ENCODE results near the gene GMPR. TPM values are rescaled to one million over a fixed set of nuclear protein-coding genes. Genes with fewer than 3 reads are reported as not detected.

GMPR gene
- total RNA-seq, 4 donors from 2014 or later, result 3.6 to 8.1 (median 6.3) TPM; not detected in 1

DNA sequence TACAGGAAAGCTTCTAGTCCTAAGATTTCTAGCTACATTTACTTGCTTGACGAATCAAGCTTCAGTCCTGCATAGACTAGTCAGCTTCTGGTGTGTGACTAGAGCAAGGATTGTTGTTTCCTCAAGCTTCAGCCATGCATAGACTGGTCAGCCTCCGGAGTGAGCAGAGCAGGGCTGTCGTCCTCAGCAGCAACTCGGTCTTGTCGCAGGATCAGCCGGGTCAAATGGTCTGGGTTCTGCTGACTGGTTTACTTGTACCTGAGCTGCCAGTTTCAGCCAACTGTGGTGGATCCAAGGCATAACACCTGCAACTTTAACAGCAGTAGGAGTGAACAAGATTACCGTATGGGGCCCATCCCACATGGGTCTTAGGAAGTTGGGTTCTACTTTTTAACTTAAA is 10.8 kb upstream of the GMPR start:
- H3K36me3 ChIP-seq, result no peaks in the 10 kb centered on the region
- H3K27ac ChIP-seq, result no peak overlapping the region
- no peaks in the 10 kb centered on the region for H3K27me3 ChIP-seq
- no peak for TF ChIP-seq POLR2A (IDR thresholded peaks at IDR 0.05)
- TF ChIP-seq, protein P1, sequence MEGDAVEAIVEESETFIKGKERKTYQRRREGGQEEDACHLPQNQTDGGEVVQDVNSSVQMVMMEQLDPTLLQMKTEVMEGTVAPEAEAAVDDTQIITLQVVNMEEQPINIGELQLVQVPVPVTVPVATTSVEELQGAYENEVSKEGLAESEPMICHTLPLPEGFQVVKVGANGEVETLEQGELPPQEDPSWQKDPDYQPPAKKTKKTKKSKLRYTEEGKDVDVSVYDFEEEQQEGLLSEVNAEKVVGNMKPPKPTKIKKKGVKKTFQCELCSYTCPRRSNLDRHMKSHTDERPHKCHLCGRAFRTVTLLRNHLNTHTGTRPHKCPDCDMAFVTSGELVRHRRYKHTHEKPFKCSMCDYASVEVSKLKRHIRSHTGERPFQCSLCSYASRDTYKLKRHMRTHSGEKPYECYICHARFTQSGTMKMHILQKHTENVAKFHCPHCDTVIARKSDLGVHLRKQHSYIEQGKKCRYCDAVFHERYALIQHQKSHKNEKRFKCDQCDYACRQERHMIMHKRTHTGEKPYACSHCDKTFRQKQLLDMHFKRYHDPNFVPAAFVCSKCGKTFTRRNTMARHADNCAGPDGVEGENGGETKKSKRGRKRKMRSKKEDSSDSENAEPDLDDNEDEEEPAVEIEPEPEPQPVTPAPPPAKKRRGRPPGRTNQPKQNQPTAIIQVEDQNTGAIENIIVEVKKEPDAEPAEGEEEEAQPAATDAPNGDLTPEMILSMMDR (IDR thresholded peaks at IDR 0.05), result no peak
- no peak for DNase-seq
- no peak overlapping the region for H3K4me3 ChIP-seq
- no peaks in the 10 kb centered on the region for H3K9me3 ChIP-seq
- peaks cover 0 to 9% (median 0%) of the 10 kb centered on the region in 4 donors for H3K4me1 ChIP-seq

DNA sequence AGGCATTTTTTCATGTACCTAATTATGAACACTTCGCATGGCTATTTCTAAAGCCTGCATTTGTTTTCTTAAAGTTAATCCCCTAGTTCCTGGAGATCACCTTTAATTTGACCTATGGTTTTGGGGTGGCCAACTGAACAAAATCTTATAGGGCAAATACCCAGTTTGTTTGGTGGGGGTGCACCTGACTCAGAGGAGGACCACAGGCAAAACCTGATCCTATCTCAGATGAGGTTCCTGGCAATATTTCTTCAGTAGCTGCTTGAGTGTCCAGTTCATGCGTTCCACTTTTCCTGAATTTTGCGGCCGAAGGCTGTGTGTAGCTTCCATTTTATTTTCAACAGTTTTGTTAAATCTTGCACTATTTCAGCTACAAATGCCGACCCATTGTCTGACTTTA is 10.3 kb upstream of the GMPR start:
- no peaks in the 10 kb centered on the region for H3K9me3 ChIP-seq
- no peak for TF ChIP-seq POLR2A (IDR thresholded peaks at IDR 0.05)
- TF ChIP-seq, protein P1 (IDR thresholded peaks at IDR 0.05), result no peak
- no peak overlapping the region for H3K27ac ChIP-seq
- H3K4me1 ChIP-seq, result peaks cover 0 to 9% (median 0%) of the 10 kb centered on the region in 4 donors
- H3K36me3 ChIP-seq, result no peaks in the 10 kb centered on the region
- no peaks in the 10 kb centered on the region for H3K27me3 ChIP-seq
- H3K4me3 ChIP-seq, result no peak overlapping the region
- DNase-seq, result no peak

DNA sequence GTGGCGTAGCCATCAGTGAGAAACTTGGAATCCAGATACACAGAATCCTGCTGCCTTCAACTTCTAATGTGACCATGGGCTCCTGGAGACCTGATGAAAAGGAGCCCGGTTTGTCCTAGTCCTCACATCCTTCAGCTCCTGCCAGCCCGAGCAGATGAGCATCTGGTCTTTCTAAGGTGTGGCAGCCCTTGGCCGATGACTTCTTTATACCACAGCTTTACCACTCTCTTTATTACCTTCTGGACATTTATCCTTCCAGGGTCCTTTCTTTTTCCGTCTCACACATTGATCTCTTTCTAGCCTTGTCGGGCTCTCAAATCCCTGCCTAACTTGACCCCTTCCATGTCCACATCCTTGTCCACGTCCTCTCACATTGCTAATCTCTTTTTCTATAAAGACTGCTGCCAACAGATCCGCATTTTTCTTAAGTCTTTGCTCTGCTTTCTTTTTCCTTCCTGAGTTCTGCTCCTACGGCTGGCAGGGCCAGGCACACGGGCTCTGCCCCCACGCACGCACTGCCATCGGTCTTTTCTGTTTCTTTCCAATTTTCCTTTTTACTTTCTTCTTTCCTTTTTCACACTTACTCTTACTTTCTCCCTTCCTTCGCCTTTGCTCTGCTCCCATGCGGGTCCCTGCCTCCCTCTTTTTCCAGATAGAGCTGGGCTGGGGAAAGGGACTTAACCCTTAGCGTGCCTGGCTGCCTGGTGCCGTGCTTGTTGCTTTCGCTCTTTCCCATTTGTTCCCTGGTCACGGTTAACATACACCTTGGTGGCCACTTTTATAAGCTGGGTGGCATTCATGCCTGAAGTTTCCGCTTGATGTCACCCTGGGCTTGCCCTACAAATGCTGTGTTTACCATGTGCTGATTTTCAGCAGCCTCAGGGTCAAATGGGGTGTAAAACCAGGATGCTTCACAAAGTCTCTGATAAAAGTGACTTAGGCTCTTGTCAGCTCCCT is 9.4 kb upstream of the GMPR start:
- Histone ChIP-seq H3K4me3 (peak overlapping the region in 1 of 4 donors; percentile 12), H3K4me1 (peaks cover 0 to 9% (median 0%) of the 10 kb centered on the region in 4 donors), H3K27me3 (no peaks in the 10 kb centered on the region), H3K36me3 (no peaks in the 10 kb centered on the region), H3K27ac (no peak overlapping the region), H3K9me3 (no peaks in the 10 kb centered on the region)
- DNase-seq, result no peak
- TF ChIP-seq, protein P1 (IDR thresholded peaks at IDR 0.05), result peak in 3 of 6 experiments; percentile 23 to 40 (median 31)
- TF ChIP-seq POLR2A (IDR thresholded peaks at IDR 0.05), result no peak

DNA sequence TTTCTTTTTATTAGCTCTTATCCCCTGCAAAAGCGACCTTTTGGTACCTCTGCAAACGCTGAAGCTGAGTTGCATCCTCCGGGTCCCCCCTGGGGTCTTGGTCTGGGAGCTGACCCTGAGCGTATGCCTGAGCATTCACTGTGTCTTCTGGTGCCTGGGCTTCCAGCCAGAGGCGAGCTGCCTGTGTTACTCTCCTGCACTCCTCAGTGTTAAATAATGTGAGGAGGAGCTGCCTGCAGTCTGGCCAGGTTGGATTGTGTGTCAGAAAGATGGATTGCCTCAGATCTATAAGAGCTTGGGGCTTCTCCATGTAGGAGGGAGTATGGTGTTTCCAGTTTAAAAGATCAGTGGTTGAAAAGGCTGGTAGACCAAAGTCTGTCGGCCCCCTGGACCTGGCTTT is 8.7 kb upstream of the GMPR start:
- H3K9me3 ChIP-seq, result no peaks in the 10 kb centered on the region
- no peaks in the 10 kb centered on the region for H3K36me3 ChIP-seq
- H3K4me1 ChIP-seq, result peaks cover 0 to 9% (median 0%) of the 10 kb centered on the region in 4 donors
- no peak for DNase-seq
- no peak for TF ChIP-seq POLR2A (IDR thresholded peaks at IDR 0.05)
- no peak overlapping the region for H3K4me3 ChIP-seq
- H3K27ac ChIP-seq, result no peak overlapping the region
- H3K27me3 ChIP-seq, result no peaks in the 10 kb centered on the region

DNA sequence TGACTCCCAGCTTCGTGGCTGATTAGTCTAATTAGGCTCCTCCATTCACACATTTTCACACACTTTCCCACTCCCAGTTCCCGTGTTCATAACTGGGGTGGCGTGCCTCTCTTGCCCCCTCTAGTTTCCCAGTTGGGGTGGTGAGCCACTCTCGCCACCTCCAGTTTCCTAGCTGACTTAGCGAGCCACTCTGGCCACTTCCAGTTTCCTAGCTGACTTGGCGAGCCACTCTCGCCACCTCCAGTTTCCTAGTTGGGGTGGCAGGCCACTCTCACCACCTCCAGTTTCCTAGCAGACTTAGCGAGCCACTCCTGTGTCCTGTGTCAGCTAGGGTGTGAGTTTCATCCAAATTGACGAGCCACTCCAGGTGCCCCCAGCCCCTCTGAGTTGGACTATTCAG is 7.4 kb upstream of the GMPR start:
- Histone ChIP-seq H3K4me1 (peaks cover 0 to 9% (median 0%) of the 10 kb centered on the region in 4 donors), H3K4me3 (no peak overlapping the region), H3K27ac (no peak overlapping the region), H3K27me3 (no peaks in the 10 kb centered on the region), H3K9me3 (no peaks in the 10 kb centered on the region), H3K36me3 (no peaks in the 10 kb centered on the region)
- TF ChIP-seq POLR2A (IDR thresholded peaks at IDR 0.05), result no peak
- TF ChIP-seq, protein P1 (IDR thresholded peaks at IDR 0.05), result no peak
- DNase-seq, result no peak

DNA sequence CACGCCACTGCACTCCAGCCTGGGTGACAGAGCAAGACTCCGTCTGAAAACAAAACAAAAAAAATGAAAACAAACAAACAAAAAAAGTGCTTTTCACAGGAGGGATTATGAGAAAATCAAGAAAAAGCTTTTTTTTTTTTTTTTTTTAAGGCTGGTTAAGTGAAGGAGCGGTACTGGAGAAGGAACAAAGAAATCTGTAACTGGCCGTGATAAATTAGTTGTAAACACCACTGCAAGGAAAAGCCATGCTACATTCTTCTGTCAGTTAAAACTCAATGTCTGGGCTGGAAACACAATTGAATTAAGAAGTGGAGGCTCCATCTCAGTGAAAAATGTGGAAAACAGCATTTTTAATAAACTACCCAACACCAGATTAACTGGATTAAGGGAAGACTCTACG is 6.3 kb upstream of the GMPR start:
- Histone ChIP-seq H3K4me3 (no peak overlapping the region), H3K27me3 (no peaks in the 10 kb centered on the region), H3K36me3 (no peaks in the 10 kb centered on the region), H3K27ac (no peak overlapping the region), H3K9me3 (no peaks in the 10 kb centered on the region), H3K4me1 (peaks cover 0 to 14% (median 3%) of the 10 kb centered on the region in 4 donors)
- no peak for DNase-seq
- TF ChIP-seq POLR2A (IDR thresholded peaks at IDR 0.05), result no peak
- TF ChIP-seq, protein P1 (IDR thresholded peaks at IDR 0.05), result no peak

Data from Peyer's patch (tissue), 4 donors.